H9 (cell line): ENCODE results near the gene TOX4. TPM values are rescaled to one million over a fixed set of nuclear protein-coding genes. Genes with fewer than 3 reads are reported as not detected.
"Not testable (repeated sequence)": the region's sequence is repeated elsewhere in the genome, so short reads cannot be mapped to it uniquely, and the experiment has no call there.

ENCODE experiments used
- DNase-seq: peaks from one replicate; pipeline ENCODE4 v3.0.0-alpha.2; 2017
- H2AFZ ChIP-seq: one replicate; pipeline ENCODE4 v1.6.1; 2013; ENCODE audit warnings: mild to moderate bottlenecking, low read length, control low read depth, moderate library complexity
- H2AK5ac ChIP-seq: 2 replicates; pipeline ENCODE4 v1.6.1; 2013; ENCODE audit warnings: low read length, control low read depth, mixed read lengths; ENCODE audit not compliant: insufficient read length
- H2BK120ac ChIP-seq: one replicate; pipeline ENCODE4 v1.6.1; 2013; ENCODE audit warnings: low read depth, mild to moderate bottlenecking, low read length, control low read depth, inconsistent platforms; ENCODE audit not compliant: poor library complexity, severe bottlenecking
- H2BK12ac ChIP-seq: 2 replicates; pipeline ENCODE4 v1.6.1; 2013; ENCODE audit warnings: low read length, control low read depth, mixed read lengths, low read depth; ENCODE audit not compliant: insufficient read length
- H2BK15ac ChIP-seq: 2 replicates; pipeline ENCODE4 v1.6.1; 2013; ENCODE audit warnings: low read depth, low read length, control low read depth
- H2BK20ac ChIP-seq: one replicate; pipeline ENCODE4 v1.6.1; 2013; ENCODE audit warnings: low read depth, mild to moderate bottlenecking, low read length, control low read depth, inconsistent platforms; ENCODE audit not compliant: poor library complexity, severe bottlenecking
- H2BK5ac ChIP-seq: 2 replicates; pipeline ENCODE4 v1.6.1; 2013; ENCODE audit warnings: low read length, control low read depth, mixed read lengths; ENCODE audit not compliant: insufficient read length
- H3K14ac ChIP-seq: 2 replicates; pipeline ENCODE4 v1.6.1; 2013; ENCODE audit warnings: low read length, control low read depth; ENCODE audit not compliant: insufficient read depth
- H3K18ac ChIP-seq: 2 replicates; pipeline ENCODE4 v1.6.1; 2013; ENCODE audit warnings: low read depth, mild to moderate bottlenecking, mixed read lengths, low read length, control low read depth; ENCODE audit not compliant: insufficient read length
- H3K23ac ChIP-seq: 2 replicates; pipeline ENCODE4 v1.6.1; 2013; ENCODE audit warnings: low read length, control low read depth, mixed read lengths, low read depth; ENCODE audit not compliant: insufficient read length
- H3K23me2 ChIP-seq: 2 replicates; pipeline ENCODE4 v1.6.1; 2013; ENCODE audit warnings: low read depth, mild to moderate bottlenecking, mixed read lengths, low read length, control low read depth; ENCODE audit not compliant: insufficient read length, poor library complexity, severe bottlenecking
- H3K27ac ChIP-seq: 2 replicates; pipeline ENCODE4 v1.5.1; 2013; ENCODE audit warnings: low read length, control low read depth, mixed read lengths, low read depth; ENCODE audit not compliant: insufficient read length
- H3K27me3 ChIP-seq: 2 replicates; pipeline ENCODE4 v1.6.1; 2013; ENCODE audit warnings: low read length, control low read depth, inconsistent platforms; ENCODE audit not compliant: insufficient read depth
- H3K4ac ChIP-seq: 2 replicates; pipeline ENCODE4 v1.6.1; 2013; ENCODE audit warnings: low read depth, mild to moderate bottlenecking, control low read depth, inconsistent platforms, low read length, moderate library complexity
- H3K4me1 ChIP-seq: 2 replicates; pipeline ENCODE4 v1.6.1; 2013; ENCODE audit warnings: low read length, control low read depth, inconsistent platforms; ENCODE audit not compliant: insufficient read depth
- H3K4me2 ChIP-seq: 2 replicates; pipeline ENCODE4 v1.6.1; 2013; ENCODE audit warnings: low read length, control low read depth, mixed read lengths; ENCODE audit not compliant: insufficient read length, insufficient read depth
- H3K56ac ChIP-seq: 2 replicates; pipeline ENCODE4 v1.6.1; 2013; ENCODE audit warnings: low read depth, mild to moderate bottlenecking, mixed read lengths, low read length, control low read depth; ENCODE audit not compliant: insufficient read length
- H3K79me1 ChIP-seq: 2 replicates; pipeline ENCODE4 v1.6.1; 2013; ENCODE audit warnings: low read depth, mild to moderate bottlenecking, moderate library complexity, low read length, control low read depth, inconsistent platforms; ENCODE audit not compliant: insufficient read depth, poor library complexity, severe bottlenecking
- H3K79me2 ChIP-seq: 2 replicates; pipeline ENCODE4 v1.6.1; 2013; ENCODE audit warnings: low read length, control low read depth, inconsistent platforms; ENCODE audit not compliant: insufficient read depth
- H3K9ac ChIP-seq: 2 replicates; pipeline ENCODE4 v1.6.1; 2013; ENCODE audit warnings: low read length, control low read depth, mixed read lengths; ENCODE audit not compliant: insufficient read length; ENCODE audit errors: extremely low read depth
- H3K9me3 ChIP-seq: one replicate; pipeline ENCODE4 v1.6.1; 2013; ENCODE audit warnings: low read depth, low read length, inconsistent platforms; ENCODE audit not compliant: control insufficient read depth
- H3T11ph ChIP-seq: one replicate; pipeline ENCODE4 v1.6.1; 2013; ENCODE audit warnings: mild to moderate bottlenecking, low read length, control low read depth, inconsistent platforms
- H4K20me1 ChIP-seq: one replicate; pipeline ENCODE4 v1.6.1; 2013; ENCODE audit not compliant: control insufficient read depth, insufficient read length, insufficient read depth
- H4K5ac ChIP-seq: 2 replicates; pipeline ENCODE4 v1.6.1; 2013; ENCODE audit warnings: low read depth, mild to moderate bottlenecking, mixed read lengths, low read length, control low read depth; ENCODE audit not compliant: insufficient read length
- H4K8ac ChIP-seq: replicated peaks from 2 replicates; pipeline ENCODE4 v1.6.1; 2013; ENCODE audit warnings: low read length, control low read depth, mixed read lengths, low read depth; ENCODE audit not compliant: insufficient read length
- H4K91ac ChIP-seq: 2 replicates; pipeline ENCODE4 v1.6.1; 2013; ENCODE audit warnings: low read depth, mild to moderate bottlenecking, moderate library complexity, mixed read lengths, low read length, control low read depth; ENCODE audit not compliant: insufficient read length
- H3K27ac Mint-ChIP-seq, 3 experiments: 2 replicates in 2 of 3; 3 replicates in 1 of 3; pipeline ENCODE4 v1.8.0; 2020 to 2021; ENCODE audit warnings: mixed read lengths in 3 of 3, mild to moderate bottlenecking in 1 of 3, moderate library complexity in 1 of 3
- H3K27me3 Mint-ChIP-seq: 2 replicates; pipeline ENCODE4 v1.8.0; 2021; ENCODE audit warnings: low read depth, mild to moderate bottlenecking, moderate library complexity, mixed read lengths
- H3K36me3 Mint-ChIP-seq, 3 experiments: 2 replicates in 2 of 3; 3 replicates in 1 of 3; pipeline ENCODE4 v1.8.0; 2020 to 2021; ENCODE audit warnings: low read depth in 3 of 3, mixed read lengths in 3 of 3; ENCODE audit not compliant: insufficient read depth in 1 of 3
- H3K4me1 Mint-ChIP-seq, 2 experiments: 2 replicates each; pipeline ENCODE4 v1.8.0; 2020; ENCODE audit warnings: mixed read lengths in 2 of 2
- H3K4me3 Mint-ChIP-seq, 2 experiments: 2 replicates in 1 of 2; 3 replicates in 1 of 2; pipeline ENCODE4 v1.8.0; 2020 to 2021; ENCODE audit warnings: mild to moderate bottlenecking in 2 of 2, mixed read lengths in 2 of 2, moderate library complexity in 1 of 2
- H3K9me3 Mint-ChIP-seq, 2 experiments: 2 replicates in 1 of 2; 3 replicates in 1 of 2; pipeline ENCODE4 v1.8.0; 2020; ENCODE audit warnings: mild to moderate bottlenecking in 2 of 2, mixed read lengths in 2 of 2, moderate library complexity in 1 of 2
- WGBS: extraction: QIAGEN DNeasy Blood & Tissue Kit; methylation state at CpG from one replicate; pipeline ENCODE4 v1.1.7; 2013; ENCODE audit warnings: missing lambda C conversion rate, low lambda C conversion rate, mixed read lengths; ENCODE audit not compliant: insufficient read length; ENCODE audit errors: extremely low coverage; 5-methylcytosine and 5-hydroxymethylcytosine counted together
- total RNA-seq: library from RNA; stranded (reverse); gene quantifications from 2 replicates; pipeline ENCODE4 v1.2.1, GENCODE V29; 2021
- TF ChIP-seq, protein P1 (sequence below): fragments of 200-600 bp; sonication (generic); conservative IDR thresholded peaks from 3 replicates; pipeline ENCODE4 v1.8.0; 2021; ENCODE audit warnings: antibody characterized with exemption, mild to moderate bottlenecking

TOX4 gene
- total RNA-seq, 1 experiment from 2014 or later: 64.7 TPM

DNA sequence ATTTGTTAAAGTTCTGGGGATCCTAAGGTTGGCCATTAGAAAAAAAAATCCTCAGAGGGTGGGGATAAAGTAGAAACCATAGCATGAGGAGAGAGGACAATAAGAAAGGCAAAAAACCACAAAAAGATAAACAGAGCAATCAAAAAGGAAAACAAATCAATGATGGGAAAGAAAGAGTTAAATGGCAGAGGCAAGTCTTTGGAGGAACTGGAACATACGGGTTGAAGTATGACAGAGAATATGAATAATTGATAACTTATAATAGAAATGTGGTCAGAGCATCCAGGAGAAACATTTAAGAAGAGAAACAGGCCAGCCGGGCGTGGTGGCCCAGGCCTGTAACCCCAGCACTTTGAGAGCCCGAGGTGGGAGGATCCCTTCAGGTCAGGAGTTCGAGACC lies 67.0 kb downstream of the TOX4 start:
- Mint-ChIP-seq H3K9me3 (peaks cover 9 to 16% of the 10 kb centered on the region in 2 experiments), H3K27ac (peak overlapping the region; percentile 68 to 95 (median 91)), H3K4me1 (peaks cover 34 to 41% of the 10 kb centered on the region in 2 experiments), H3K36me3 (peaks cover 8 to 11% (median 10%) of the 10 kb centered on the region in 3 experiments), H3K4me3 (peak overlapping the region; percentile 21 to 56; a peak in 4 of 5 replicates), H3K27me3 (no peaks in the 10 kb centered on the region; the same call in 1 of the 2 replicates)
- H3K14ac ChIP-seq: no peak overlapping the region
- WGBS: no CpG with 5 or more reads among the region's 5 CpGs
- H3K79me1 ChIP-seq: no peaks in the 10 kb centered on the region
- H3K9ac ChIP-seq: no peak overlapping the region
- no peaks in the 10 kb centered on the region for H3K27me3 ChIP-seq
- H3K4me1 ChIP-seq: no peaks in the 10 kb centered on the region; the same call in 1 of the 2 replicates
- H2BK5ac ChIP-seq: no peak overlapping the region
- H3K23me2 ChIP-seq: peaks cover 4% of the 10 kb centered on the region
- H3K56ac ChIP-seq: no peak overlapping the region
- H3K4ac ChIP-seq: no peak overlapping the region; the same call in 1 of the 2 replicates
- H4K8ac ChIP-seq: no peak overlapping the region
- H3K18ac ChIP-seq: no peak overlapping the region
- no peak for DNase-seq
- H3T11ph ChIP-seq: no peak overlapping the region
- no peak overlapping the region for H2BK120ac ChIP-seq
- no peak overlapping the region for H2BK20ac ChIP-seq
- peak overlapping the region; percentile 46 for H3K27ac ChIP-seq
- no peak overlapping the region for H2AK5ac ChIP-seq
- TF ChIP-seq, protein P1, sequence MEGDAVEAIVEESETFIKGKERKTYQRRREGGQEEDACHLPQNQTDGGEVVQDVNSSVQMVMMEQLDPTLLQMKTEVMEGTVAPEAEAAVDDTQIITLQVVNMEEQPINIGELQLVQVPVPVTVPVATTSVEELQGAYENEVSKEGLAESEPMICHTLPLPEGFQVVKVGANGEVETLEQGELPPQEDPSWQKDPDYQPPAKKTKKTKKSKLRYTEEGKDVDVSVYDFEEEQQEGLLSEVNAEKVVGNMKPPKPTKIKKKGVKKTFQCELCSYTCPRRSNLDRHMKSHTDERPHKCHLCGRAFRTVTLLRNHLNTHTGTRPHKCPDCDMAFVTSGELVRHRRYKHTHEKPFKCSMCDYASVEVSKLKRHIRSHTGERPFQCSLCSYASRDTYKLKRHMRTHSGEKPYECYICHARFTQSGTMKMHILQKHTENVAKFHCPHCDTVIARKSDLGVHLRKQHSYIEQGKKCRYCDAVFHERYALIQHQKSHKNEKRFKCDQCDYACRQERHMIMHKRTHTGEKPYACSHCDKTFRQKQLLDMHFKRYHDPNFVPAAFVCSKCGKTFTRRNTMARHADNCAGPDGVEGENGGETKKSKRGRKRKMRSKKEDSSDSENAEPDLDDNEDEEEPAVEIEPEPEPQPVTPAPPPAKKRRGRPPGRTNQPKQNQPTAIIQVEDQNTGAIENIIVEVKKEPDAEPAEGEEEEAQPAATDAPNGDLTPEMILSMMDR: no peak
- H4K91ac ChIP-seq: no peak overlapping the region
- H3K23ac ChIP-seq: no peak overlapping the region
- no peaks in the 10 kb centered on the region for H3K9me3 ChIP-seq
- H3K79me2 ChIP-seq: no peaks in the 10 kb centered on the region
- no peaks in the 10 kb centered on the region for H4K20me1 ChIP-seq
- H4K5ac ChIP-seq: no peak overlapping the region
- H2BK15ac ChIP-seq: no peak overlapping the region
- H2AFZ ChIP-seq: no peak overlapping the region
- H3K4me2 ChIP-seq: peak overlapping the region; percentile 26
- peak overlapping the region; percentile 45 for H2BK12ac ChIP-seq

DNA sequence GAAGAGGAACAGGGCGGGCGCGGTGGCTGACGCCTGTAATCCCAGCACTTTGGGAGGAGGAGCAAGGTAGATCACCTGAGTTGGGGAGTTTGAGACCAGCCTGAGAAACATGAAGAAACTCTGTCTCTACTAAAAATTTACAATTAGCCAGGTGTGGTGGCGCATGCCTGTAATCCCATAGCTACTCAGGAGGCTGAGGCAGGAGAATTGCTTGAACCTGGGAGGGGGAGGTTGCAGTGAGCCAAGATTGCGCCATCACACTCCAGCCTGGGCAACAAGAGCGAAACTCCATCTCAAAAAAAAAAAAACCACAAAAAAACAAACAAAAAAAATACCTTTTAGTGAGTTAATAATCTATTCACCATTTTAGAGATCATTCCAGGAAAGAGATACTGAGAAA lies 67.6 kb downstream of the TOX4 start:
- not testable (repeated sequence) for H3K14ac ChIP-seq, H3K79me1 ChIP-seq, H4K20me1 ChIP-seq, H3K23me2 ChIP-seq, H3K79me2 ChIP-seq, H3K9me3 ChIP-seq, H3K4ac ChIP-seq, H3K4me2 ChIP-seq, H3T11ph ChIP-seq, H4K5ac ChIP-seq, H3K27me3 ChIP-seq, H4K91ac ChIP-seq, H3K27ac ChIP-seq, H2AK5ac ChIP-seq, H2BK120ac ChIP-seq, H3K56ac ChIP-seq, H2BK15ac ChIP-seq, H3K27me3 Mint-ChIP-seq, H3K4me1 ChIP-seq, H3K23ac ChIP-seq, H3K4me3 Mint-ChIP-seq, H2BK20ac ChIP-seq, H2BK5ac ChIP-seq, H3K18ac ChIP-seq, H4K8ac ChIP-seq, H3K9ac ChIP-seq, H2BK12ac ChIP-seq, DNase-seq, H2AFZ ChIP-seq
- peak overlapping the region in 1 of 3 experiments; percentile 95; a peak in 1 of 7 replicates for H3K27ac Mint-ChIP-seq
- peaks cover 9 to 16% of the 10 kb centered on the region in 2 experiments for H3K9me3 Mint-ChIP-seq
- peaks cover 28 to 35% of the 10 kb centered on the region in 2 experiments for H3K4me1 Mint-ChIP-seq
- no CpG with 5 or more reads among the region's 7 CpGs for WGBS
- peaks cover 8 to 11% (median 10%) of the 10 kb centered on the region in 3 experiments for H3K36me3 Mint-ChIP-seq
